Muscle layer of colon (tissue), 2 donors: ENCODE results near the gene ANP32B.

Experiments
- H3K27ac ChIP-seq: one replicate; pipeline ENCODE4 v1.7.0; 2013; ENCODE audit warnings: low read depth, mild to moderate bottlenecking, low read length, moderate library complexity
- H3K27me3 ChIP-seq, 2 donors: one replicate each; pipeline ENCODE4 v1.7.0; 2013; ENCODE audit warnings: low read length in 2 of 2, mild to moderate bottlenecking in 2 of 2; ENCODE audit not compliant: insufficient read depth in 2 of 2, control insufficient read depth in 1 of 2
- H3K36me3 ChIP-seq: one replicate; pipeline ENCODE4 v1.7.0; 2013; ENCODE audit warnings: mild to moderate bottlenecking, low read length; ENCODE audit not compliant: insufficient read depth
- H3K4me1 ChIP-seq: one replicate; pipeline ENCODE4 v1.7.0; 2013; ENCODE audit warnings: mild to moderate bottlenecking, low read length; ENCODE audit not compliant: insufficient read depth
- H3K4me3 ChIP-seq, 2 donors: one replicate each; pipeline ENCODE4 v1.7.0; 2013; ENCODE audit warnings: low read length in 2 of 2, low read depth in 1 of 2, mild to moderate bottlenecking in 1 of 2, moderate library complexity in 1 of 2
- H3K9ac ChIP-seq: one replicate; pipeline ENCODE4 v1.7.0; 2013; ENCODE audit warnings: low read length
- H3K9me3 ChIP-seq: one replicate; pipeline ENCODE4 v1.7.0; 2013; ENCODE audit warnings: mild to moderate bottlenecking, low read length
- donor health status: abdominal sarcoma.
- donor health status: Adenocarcinoma of cecum.

The ANP32B gene

DNA sequence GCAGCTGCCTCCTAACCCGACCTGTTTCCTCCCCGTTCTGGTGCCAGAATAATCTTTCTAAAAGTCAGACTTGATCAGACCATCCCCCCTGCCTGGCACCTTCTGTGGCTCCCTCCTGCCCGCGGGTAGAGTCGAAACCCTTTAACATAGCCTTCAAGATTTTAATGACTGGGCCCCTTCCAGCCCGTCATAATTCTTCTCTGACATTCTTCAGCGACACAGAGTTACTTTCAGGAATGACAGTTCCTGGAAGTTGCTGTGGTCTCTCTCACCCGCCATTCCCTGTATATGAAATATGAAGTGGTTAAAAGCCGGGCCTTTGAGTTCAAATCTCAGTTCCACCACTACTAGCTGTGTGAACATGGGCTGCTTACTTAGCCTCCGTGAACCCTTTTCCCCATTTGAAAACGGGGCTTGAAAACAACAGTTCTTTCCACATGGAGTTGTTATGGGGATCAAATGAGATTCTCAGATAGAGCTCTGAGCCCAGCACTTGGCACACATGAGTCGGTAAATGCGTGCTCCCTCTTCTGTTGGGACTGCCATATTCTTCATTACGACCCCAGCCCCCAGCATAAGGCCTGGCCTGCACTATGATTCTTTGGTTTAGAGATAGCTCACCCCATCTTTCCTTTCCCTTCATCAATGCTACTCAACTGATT is 74.1 kb downstream of the ANP32B start:
- peaks cover 6% of the 10 kb centered on the region for H3K36me3 ChIP-seq
- H3K4me3 ChIP-seq = peak overlapping the region; percentile 82 to 84
- H3K4me1 ChIP-seq = peaks cover 5% of the 10 kb centered on the region
- H3K27ac ChIP-seq = peak overlapping the region; percentile 88
- H3K27me3 ChIP-seq = no peaks in the 10 kb centered on the region
- H3K9me3 ChIP-seq = no peaks in the 10 kb centered on the region
- H3K9ac ChIP-seq = peak overlapping the region; percentile 85

DNA sequence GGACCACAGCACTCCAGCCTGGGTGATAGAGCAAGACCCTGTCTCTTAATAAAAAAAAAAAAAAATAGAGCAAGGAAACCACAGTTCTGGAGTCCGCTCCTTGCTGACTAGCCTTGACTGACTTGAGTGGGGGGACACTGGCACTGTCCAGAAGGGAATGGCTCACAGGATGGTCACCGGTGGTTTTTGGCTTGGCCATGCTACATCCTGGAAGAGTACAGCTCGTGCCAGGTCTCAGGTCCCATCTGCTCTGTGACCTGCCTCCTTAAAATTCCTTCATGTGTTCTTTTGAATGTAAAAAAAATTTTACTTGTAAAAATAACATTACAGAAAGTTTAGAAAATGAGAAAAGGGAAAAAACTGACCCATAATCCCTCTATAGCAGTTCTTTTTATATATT is 79.0 kb downstream of the ANP32B start:
- no peaks in the 10 kb centered on the region for H3K27me3 ChIP-seq
- H3K9me3 ChIP-seq = no peaks in the 10 kb centered on the region
- H3K36me3 ChIP-seq = peaks cover 21% of the 10 kb centered on the region
- no peak overlapping the region for H3K9ac ChIP-seq
- H3K4me3 ChIP-seq = no peak overlapping the region
- peaks cover 4% of the 10 kb centered on the region for H3K4me1 ChIP-seq
- H3K27ac ChIP-seq = no peak overlapping the region

DNA sequence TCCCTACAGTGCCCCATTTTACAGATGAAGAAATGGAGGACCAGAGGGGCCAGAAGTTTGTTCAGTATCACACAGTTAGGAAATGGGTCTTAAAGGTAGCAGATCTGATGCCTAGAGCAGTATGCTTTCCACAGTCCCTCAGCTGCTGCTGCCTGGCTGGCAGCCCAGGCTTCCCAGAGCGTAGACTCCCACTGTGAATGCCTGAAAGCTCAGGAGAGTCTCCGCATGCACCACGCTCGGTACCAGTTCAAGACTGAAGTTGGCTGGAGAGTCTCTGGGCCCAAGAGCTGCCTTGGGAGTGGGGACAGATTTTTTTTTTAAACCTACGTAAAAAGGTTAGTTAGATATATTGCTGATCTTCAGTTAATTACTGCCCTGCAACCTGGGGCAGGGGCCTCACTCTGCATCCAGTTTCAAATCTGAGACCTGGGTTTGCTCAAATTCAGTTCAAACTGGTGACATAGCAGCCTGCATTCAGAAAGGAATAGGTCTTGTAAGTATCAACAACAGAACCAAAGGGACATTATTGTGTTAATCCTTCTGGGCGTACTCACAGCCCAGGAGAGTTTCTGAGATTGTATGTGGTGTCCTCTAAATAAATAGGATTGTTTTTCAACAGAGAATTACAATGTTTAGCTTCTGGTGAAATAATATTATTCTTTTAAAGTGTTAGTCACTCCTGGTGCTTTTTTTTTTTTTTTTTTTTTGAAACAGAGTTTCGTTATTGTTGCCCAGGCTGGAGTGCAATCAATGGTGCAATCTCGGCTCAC is 81.7 kb downstream of the ANP32B start:
- Histone ChIP-seq H3K9me3 (no peaks in the 10 kb centered on the region), H3K4me3 (no peak overlapping the region), H3K9ac (no peak overlapping the region), H3K27ac (no peak overlapping the region), H3K4me1 (no peaks in the 10 kb centered on the region), H3K36me3 (peaks cover 21% of the 10 kb centered on the region), H3K27me3 (no peaks in the 10 kb centered on the region)
